RWPE1 (cell line): ENCODE results near the gene TMEFF1.

Source experiments
- CTCF ChIA-PET: fragments of 350-600 bp; sonication (Branson Sonifier 250); formaldehyde crosslinking; extraction: SDS; loops from one replicate; lab custom pipeline; 2021; lab: Yijun Ruan, JAX
- POLR2A ChIA-PET: fragments of 400-600 bp; formaldehyde crosslinking; extraction: SDS; loops from one replicate; lab custom pipeline; 2020; ENCODE audit warnings: antibody characterized with exemption; ENCODE audit not compliant: low non-redundant PET; lab: Yijun Ruan, JAX
- DNase-seq: peaks from one replicate; pipeline ENCODE4 v3.0.0; 2012; ENCODE audit warnings: low spot score
- H3K27ac ChIP-seq: fragments of 450-650 bp; 2 replicates; pipeline ENCODE4 v1.5.1; 2017
- CTCF ChIP-seq: fragments of 450-650 bp; conservative IDR thresholded peaks from 2 replicates; pipeline ENCODE4 v1.5.1; 2017; ENCODE audit warnings: low read depth, mild to moderate bottlenecking

TMEFF1 gene

GRCh38 chr9:100472788-100473275 lies at the start of gene TMEFF1:
Gene TMEFF1, plus strand, starts transcription at chr9:100473149. Its CDS starts 396 bp downstream, at chr9:100473545.
- CTCF ChIA-PET = interaction anchor here (0.5 to 0.6 kb wide), 2 partner anchors 10 to 31 kb away, joined by 3 to 4 read pairs; no protein-coding TSS in a partner anchor
- TF ChIP-seq CTCF = peak; percentile 43
- H3K27ac ChIP-seq = no peak within 1 kb of the TSS
- DNase-seq = peak; percentile 57
- POLR2A ChIA-PET = no interaction called here

- DNase-seq = no peak
- peak overlapping the region; percentile 64 for H3K27ac ChIP-seq
- TF ChIP-seq CTCF = no peak
- CTCF ChIA-PET = no interaction called here
- POLR2A ChIA-PET = interaction anchor here (1.5 kb wide), 1 partner anchor 14 kb away, joined by 4 read pairs; no protein-coding TSS in a partner anchor
Observed at GRCh38 chr9:100425758-100426157, 47.2 kb upstream of the TMEFF1 start.

GRCh38 chr9:100426189-100426529 lies 46.8 kb upstream of the TMEFF1 start:
- no peak for TF ChIP-seq CTCF
- no peak for DNase-seq
- CTCF ChIA-PET = interaction anchor here (0.6 to 2.2 kb wide), 3 partner anchors 12 to 87 kb away, joined by 3 to 9 read pairs (median 9); no protein-coding TSS in a partner anchor
- POLR2A ChIA-PET = interaction anchor here (0.7 to 1.5 kb wide), 3 partner anchors 15 to 75 kb away, joined by 3 to 4 read pairs (median 3); partner anchors contain the start of gene TEX10
- peak overlapping the region; percentile 99 for H3K27ac ChIP-seq

- peak within 1 kb of the TSS; percentile 99 for H3K27ac ChIP-seq
- ChIA-PET POLR2A (interaction anchor here (0.7 to 1.5 kb wide), 3 partner anchors 15 to 75 kb away, joined by 3 to 4 read pairs (median 3); partner anchors contain the start of gene TEX10), CTCF (interaction anchor here (0.6 to 2.2 kb wide), 3 partner anchors 11 to 87 kb away, joined by 3 to 9 read pairs (median 9); no protein-coding TSS in a partner anchor)
- peak; percentile 79 for DNase-seq
- TF ChIP-seq CTCF = no peak
Observed at GRCh38 chr9:100426530-100427365, 46.2 kb upstream of the TMEFF1 start, which contains the start of gene MSANTD3. Gene MSANTD3, plus strand, starts transcription at chr9:100427143. Its CDS starts 14,796 bp downstream, at chr9:100441939.

- POLR2A ChIA-PET = interaction anchor here (1.5 kb wide), 1 partner anchor 16 kb away, joined by 4 read pairs; no protein-coding TSS in a partner anchor
- H3K27ac ChIP-seq = peak overlapping the region; percentile 99
- CTCF ChIA-PET = interaction anchor here (2.2 kb wide), 1 partner anchor 10 kb away, joined by 9 read pairs; no protein-coding TSS in a partner anchor
- peak; percentile 78 for DNase-seq
- no peak for TF ChIP-seq CTCF
Observed at GRCh38 chr9:100427366-100428263, 45.3 kb upstream of the TMEFF1 start.
